KG1 (cell line): ENCODE results near the gene AKR7A2.

ENCODE experiments used
- DNase-seq: peaks from one replicate; lab custom pipeline; 2025; lab: John Stamatoyannopoulos, UW

The AKR7A2 gene

DNA sequence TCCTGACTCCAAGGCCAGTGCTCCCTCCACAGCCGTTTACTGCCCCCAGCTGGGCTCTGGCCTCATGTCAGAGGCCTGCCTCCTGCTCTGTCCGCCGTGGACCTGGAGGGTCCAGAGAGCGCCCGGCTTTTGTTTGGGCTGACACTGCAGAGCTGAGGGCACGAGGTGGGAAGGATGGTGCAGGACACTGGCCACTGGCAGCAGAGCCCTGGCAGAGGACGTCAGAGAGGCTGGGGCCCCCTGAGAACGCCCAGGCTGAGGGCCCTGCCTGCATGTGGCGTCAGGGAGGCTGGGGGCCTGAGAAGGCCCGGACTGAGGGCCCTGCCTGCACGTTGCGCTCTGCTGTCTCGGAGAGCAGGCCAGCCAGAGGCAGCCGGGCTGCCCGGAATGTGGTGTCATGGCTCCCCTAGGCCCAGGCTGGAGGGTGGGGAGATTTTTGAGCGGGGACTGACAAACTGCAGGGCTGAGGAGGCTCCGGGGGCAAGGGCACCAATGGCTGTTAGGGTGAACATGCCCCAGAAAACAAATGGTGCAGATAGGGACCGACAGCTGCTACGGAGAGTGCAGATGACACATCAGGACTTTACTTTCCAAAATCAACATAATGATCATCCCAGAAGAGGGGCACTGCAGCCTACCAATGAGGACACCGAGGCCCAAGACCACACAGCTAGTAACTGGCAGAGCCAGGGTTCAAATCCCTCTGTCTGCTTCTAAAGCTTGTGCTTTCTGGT, 31.8 kb upstream of the AKR7A2 start:
- DNase-seq, result no peak

DNA sequence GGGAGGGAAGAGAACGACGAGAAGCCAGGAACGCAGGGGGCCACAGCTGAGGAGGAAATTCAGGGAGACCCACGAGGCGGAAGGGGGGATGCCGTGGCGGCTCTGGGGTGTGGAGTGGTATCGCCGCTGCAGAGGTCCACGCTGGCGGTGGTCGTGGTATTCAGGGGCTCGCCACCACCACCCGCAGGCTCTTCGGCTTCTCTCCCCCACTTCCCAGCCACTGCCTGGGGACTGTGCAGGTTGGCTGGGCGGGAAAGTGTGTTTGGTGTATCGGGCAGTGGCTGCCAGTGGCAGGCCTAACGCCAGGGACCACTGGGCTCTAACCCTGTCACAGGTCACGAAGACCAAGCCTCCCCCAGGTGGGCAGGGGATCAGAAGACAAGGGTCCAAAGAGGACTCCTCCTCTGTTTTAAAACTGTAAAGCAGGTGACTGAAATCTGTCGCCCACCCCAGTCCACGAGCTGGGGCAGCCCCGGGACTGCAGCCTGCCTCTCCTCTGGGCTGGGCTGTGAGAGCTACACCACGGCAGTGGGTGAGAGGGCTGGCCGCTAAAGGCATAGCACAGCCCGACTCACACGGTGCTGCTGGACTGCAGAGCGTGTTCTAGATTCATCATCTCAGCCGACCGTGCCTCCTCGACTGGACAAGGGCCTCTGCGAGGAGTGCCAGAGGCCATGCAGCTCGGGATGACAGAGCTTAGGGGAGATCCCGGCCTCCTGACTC, 31.1 kb upstream of the AKR7A2 start:
- no peak for DNase-seq

DNA sequence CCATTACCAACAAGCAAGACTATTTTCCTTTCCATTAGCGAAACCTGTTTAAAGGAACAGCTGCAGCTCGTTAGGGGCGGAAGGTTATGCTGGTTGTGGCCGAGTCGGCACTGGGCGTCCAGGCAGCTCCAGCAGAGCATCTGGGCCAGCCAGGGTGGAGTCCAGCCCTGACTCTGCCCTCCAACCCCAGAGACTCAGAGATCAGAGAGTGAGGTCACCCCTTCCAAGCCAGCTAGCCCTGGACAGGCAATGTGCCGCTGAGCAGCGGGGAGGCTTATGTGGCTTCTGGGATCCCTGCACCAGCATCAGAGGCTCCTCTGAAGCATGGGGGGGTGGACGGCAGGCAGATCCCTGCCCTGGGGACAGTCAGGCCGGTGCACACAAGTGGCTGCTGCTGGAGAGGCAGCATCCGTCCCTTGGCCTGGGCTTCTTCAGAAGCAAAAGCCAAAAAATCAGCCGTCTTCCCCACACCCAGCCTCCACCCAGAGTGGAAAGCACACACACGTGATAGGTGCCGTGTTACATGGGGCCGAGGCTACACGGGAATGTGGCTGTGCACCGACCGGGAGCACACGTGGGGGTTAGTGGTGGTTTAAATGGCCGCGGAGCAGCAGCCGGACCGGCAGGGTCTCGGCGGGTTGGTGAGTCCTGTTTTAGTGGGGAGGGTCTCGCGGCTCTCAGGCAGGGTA, 30.3 kb upstream of the AKR7A2 start:
- no peak for DNase-seq

DNA sequence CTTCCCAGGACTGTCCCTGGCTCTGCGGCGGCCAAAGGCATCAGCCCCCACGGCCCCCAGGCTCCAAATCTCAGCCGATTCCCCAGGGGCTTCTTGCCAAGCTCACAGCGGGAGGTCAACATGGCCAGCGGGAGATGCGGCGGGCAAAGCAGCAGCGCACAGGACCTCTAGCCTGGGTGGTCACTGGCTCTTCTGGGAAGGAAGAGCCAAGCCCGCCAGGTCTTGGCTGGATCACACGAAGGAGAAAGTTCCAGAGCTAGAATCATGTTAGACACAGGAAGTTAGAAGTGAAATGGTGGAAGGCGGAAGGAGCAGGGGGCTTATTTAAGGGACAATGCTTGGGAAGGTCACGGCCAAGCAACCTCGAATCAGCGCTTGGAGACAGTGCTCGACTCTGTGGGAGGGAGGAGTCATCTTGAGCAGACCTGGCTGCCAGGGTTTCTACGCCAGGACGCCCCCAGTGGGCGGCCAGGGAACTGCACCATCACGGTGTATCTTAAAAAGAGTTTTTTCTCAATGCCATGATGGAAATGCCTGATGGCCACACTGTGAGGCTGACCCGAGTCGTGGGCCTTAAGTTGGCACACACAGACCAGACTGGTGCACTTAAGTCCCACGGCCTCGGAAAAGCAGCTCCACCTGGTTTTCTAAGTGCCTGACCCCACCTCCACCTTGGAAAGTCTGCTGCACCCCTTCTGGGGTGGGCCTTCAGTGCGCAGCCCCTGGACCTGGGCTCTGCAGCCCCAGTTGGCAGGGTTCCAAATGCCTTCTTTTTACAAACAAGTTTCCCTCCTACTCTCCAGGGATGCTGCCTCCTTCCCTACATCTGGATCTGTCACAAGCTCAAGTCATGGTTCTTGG, 29.5 kb upstream of the AKR7A2 start:
- peak; percentile 25 for DNase-seq

DNA sequence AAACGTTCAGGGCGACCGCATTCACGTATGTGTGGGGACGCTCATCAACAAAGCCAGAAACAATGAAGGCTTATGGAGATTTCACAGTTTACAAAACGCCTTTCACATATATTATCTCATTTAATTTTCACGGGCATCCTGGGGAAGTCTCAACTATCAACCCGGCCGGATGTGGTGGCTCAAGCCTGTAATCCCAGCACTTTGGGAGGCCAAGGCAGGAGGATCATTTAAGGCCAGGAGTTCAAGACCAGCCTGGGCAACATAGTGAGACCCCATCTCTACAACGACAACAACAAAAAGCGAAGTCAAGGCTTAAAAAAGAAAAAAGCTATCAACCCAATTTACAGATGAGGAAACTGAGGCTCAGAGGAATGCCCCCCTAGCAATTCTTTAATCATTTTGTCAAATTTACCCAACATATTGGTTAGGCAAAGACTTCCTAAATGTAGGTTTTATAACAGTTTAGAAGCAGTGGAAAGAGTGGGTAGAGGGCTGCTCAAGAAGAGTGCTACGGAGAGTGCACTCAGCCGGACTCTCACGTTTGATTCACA, 28.5 kb upstream of the AKR7A2 start:
- no peak for DNase-seq

DNA sequence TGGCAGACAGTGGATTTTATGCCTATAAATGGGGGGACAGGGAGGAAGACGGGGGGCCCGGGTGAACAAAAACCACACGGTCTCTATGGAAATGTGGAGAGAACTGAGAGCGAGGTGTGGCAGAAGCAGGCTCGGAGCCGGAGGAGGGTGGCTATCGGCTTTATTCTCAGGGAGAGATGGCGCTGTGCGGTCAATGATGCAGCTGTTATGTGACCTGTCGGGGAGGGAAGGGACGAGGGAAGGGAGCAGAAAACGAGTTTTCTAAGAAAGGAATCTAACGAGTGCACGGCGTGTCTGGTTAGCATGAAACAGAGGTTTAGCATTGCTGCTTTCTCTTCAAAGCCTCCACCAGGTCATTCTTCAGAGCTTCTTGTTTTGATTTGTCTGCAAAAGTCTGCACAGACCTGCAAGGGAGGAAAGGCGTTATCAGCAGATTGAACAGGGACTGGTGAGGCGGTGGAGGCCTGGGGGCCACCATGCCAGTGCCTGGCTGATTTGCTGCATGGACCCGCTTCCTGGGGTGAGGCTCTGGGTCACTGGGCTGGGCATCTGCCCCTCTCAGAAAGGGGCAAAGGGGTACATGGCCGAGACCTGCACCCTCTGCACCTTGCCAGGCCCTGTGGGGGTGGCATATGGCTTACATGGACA, 27.4 kb upstream of the AKR7A2 start:
- DNase-seq, result no peak

DNA sequence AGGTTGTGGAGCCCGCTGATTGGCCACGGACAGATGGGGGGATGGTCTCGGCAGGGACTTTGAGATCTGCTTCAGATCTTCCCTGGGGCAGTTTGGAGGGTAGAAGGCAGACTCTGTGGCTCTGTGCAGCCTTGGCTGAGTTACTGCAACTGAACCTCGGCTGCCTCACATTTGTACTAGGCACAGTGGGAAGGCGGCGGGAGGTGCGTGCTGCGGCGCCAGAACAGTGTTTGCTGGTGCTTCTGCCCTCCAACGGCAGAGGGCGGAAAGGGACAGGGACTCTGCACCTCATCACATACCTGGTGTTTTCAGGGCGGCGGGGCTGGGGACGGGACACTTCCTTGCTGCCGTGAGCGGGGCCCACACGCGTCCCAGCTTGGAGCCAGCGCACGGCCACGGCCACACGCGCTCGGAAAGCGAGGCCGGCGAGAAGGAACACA, 26.4 kb upstream of the AKR7A2 start:
- no peak for DNase-seq

DNA sequence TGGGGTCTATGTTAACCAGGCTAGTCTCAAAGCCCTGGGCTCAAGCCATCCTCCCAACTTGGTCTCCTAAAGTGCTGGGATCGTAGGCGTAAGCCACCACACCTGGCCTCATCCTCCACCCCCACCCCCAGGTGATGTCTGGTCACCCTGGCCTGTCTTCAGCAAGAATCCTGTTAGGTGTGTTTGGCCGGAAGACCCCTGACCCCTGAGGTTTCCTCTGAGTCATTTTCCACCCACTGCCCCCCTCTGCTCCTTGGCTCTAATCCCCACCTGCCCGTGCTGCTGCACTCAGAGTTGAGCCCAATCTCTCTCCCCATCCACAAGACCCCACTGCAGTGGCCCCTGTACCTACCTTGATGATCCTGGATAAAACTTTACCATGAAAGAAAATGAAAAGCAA, 25.3 kb upstream of the AKR7A2 start:
- DNase-seq, result no peak

DNA sequence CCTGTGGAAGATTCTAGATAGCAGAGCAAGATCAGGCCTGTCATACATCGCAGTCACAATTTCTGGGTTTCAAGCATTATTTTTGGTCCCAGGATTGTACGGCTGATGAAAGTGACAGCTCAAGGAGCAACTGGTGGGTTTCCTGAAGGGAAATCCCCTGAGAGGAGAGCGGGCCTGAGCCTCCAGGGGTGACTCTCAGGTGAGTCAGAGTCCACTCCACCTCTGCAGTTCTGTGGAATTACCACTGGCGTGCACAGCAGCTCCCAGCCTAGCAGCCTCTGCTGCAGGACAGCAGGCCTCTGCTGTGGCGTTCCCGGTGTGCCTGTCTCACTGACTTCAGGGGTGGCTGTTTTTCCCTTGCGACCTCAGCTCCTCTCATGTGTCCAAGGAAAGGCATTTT, 24.6 kb upstream of the AKR7A2 start:
- no peak for DNase-seq

DNA sequence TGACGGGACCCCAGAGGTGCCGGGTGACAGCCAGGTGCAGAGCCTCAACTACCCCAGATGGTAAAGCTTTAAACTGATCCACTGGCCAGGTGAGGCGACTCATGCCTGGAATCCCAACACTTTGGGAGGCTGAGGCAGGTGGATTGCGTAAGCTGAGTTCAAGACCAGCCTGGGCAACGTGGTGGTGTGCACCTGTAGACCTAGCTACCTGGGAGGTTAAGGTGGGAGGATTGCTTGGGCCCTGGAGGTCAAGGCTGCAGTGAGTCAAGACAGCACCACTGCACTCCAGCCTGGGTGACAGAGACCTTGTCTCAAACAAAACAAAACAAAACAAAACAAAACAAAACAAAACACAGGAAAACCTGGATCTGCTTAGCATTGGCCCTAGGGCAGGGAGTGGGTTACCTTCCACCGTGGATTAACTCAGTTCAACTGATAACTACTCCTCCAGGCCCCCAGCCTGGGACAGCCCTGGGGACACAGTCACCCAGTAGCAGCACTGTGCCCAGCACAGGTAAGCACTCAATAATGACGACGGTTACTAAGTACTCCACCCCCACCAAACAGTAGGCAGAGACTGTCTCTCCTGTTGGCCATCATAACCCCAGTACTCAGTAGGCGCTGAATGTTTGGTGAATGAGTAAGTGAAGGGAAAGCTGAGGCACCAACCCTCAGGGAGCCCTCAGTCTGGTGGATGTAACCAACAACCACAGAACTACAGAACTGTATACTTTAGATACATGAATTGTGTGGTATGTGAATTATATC, 21.8 kb upstream of the AKR7A2 start:
- DNase-seq, result no peak

DNA sequence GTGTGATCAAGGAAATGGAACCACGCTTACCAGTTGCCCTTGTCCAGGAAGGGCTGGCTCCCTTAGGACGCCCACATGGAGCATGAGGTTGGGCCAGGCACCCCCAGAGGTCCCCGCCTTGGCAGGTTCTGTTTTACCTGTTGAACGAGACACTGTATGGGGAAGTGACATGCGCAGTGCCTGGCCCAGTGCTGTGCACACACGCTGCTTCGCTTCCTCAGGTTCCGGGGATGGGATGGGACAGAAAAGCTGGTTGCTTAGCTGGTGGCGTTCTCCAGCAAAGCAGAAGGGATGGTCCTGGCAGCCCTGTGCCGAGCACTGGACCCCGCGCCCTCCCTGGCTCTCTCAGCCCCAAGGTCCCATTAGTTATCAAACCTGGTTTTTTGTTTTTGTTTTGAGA, 20.9 kb upstream of the AKR7A2 start:
- DNase-seq, result no peak

DNA sequence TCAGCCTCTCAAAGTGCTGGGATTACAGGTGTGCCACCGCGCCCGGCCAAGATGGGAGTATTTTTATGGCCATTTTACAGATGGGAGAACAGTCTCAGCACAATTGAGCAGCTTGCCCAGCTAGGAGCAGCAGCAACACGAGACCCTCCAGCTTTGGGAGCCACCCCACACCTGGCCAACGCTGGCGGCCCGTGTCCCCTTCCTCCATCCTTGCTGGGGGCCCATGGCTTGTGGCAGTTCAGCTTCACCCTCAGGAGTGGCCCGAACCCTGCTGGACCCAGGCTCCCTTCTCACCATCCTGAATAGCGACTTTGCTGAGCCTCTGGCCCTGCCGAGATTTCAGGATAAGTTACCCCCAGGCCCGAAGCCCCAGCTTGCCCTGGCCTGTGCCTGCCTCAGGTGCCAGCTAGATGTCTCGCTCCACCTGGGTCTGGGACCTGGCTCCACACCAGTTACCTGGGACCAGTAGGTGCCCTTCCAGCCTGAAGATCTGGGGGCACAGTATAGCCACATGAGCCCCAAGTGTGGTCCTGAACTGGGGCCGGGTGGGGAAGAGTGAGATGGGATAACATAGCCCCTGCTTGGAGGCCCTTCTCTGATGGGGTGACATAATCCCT, 19.4 kb upstream of the AKR7A2 start:
- no peak for DNase-seq

DNA sequence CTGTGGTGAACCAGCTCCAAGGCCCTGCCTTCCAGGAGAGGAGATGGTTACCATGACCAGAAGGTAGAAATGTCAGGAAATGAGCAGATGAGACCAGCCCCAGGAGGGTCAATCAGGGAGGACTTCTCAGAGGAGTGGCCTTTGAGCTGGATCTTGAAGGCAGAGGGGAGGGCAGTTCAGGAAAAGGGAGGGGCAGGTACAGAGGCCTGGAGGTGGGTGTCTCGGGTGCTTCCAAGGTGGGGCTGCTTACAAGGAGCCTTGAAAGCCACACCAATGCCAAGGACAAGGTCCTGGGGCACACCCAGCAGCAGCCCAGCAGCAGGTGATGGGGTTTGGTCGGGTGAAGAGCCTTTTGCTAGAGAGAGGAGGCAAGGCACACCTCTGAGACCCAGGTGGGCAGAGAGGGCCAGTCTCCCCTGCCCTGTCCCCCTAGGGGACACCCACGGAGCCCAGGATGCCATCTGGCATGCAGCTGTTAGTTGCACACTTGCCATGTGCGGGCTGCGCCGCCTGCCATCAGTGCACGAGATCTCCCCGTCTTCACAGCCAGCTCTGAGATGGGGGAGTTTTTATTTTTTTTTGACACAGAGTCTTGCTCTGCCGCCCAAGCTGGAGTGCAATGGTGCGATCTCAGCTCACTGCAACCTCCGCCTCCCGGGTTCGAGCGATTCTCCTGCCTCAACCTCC, 18.6 kb upstream of the AKR7A2 start:
- DNase-seq, result no peak

DNA sequence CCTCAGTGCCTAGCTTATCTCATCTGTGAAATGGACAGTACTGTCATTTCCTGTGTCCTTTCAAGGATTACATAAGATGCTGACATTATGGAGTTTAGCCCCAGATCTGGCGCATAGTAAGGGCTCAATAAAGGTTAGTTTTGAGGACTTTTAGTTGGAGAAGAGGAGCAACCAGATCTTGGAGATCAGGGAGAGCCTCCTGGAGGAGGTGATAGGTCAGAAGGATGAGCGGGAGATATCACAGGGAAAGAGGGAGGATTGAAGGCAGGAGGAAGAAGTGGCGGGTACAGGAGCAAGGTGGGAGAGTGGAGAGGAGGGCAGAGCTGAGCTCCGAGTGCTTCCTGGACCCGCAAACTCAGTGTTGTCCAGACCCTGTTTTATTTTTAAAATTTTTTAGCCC, 17.7 kb upstream of the AKR7A2 start:
- no peak for DNase-seq

DNA sequence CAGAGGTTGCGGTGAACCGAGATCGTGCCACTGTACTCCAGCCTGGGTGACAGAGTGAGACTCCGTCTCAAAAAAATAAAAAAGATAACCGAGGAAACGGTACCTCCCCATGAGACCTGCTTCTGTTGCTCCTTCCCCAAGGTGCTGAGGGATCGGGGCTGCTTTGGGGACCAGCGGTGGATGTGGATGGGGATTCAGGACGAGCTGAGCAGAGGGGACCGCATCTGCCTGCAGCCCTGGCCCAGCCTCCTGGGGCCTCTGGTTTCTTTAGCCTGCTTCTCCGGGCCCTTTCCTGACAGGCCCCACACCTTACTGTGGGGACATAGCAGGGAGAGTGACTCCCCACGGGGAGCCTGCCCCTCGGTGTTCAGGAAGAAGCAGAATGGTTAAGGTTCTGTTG, 17.2 kb upstream of the AKR7A2 start:
- DNase-seq, result no peak

DNA sequence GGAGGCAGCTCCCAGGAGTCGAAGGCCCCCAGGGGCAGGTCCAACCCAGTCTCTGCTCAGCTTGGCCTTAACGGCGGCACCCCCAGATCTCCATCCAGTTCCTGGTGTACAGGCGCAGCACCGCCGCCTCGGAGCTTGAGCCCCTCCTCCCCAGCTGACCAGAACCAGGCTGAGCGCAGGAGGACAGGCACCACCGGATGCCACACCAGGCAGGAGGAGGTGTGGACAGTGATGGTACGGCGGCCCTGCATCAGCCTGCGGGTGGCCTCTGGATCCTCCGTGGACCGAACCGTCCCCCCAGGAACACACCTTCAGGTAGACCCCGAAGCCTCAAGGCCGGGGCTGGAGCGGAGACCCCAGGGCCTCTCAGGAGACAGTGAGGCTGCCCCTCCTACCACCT, 16.5 kb upstream of the AKR7A2 start:
- DNase-seq, result no peak

DNA sequence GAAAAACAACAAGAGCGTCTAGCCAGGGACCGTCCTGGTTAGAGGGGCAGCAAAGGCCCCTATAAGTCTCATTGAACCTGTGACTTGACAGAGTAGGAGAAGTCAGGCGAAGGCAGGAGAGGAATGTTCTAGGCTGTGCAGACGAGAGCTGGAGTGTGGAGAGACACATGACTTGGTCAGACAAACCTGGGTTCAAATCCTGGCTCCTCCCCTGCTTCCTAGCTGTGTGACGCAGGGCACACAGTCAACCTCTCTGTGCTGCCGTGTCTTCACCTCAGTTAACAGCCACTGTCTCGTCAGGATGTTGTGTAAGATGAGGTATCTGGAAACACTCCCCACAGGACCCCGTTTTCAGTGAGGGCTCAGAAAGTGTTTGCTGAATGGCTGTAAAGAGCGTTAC, 15.8 kb upstream of the AKR7A2 start:
- no peak for DNase-seq

DNA sequence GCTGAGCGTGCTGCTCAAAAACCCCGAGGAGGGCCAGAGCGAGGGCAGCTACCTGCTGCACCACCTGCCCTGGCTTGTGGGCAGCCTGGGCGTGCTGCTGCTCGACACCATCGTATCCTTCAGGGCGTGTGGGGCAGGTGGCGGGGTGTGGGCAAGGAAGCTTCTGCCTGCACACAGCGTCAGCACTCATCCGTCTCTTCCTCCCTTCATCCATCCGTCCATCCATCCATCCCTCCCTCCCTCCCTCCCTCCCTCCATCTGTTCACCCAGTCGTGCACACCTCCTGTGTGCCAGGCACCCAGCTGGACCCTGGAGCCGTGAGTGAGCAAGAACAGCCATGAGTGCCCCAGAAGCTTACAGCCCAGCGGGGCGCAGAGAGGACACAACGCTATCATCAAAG, 15.4 kb upstream of the AKR7A2 start:
- no peak for DNase-seq

DNA sequence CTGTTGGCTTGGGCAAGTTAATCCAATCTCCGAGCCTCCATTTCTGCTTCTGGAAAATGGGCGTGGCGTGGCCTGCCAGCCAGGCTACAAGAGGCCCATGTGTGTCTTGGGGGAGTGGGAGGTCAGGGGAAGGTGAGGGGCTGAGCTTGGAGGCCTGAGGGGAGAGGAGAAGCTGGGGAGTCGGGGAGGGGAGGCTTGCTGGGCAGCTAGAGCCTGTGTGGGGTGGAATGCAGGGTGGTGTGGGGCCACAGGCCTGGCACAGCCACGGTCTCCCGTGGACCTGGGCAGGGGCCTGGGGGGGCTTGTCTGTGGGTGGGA, 14.8 kb upstream of the AKR7A2 start:
- DNase-seq, result no peak
